Tibial artery (tissue), 4 donors: ENCODE data around the gene TBX3.

Experiments
- DNase-seq, 2 donors: peaks; one replicate each; pipeline ENCODE4 v3.0.0-alpha.2; 2019
- H3K27ac ChIP-seq, 2 donors: fragments of 200-600 bp; sonication (generic) in 1 of 2; 1 replicate in 1 of 2; 2 replicates in 1 of 2; pipeline ENCODE4 v1.5.1; 2018 to 2019; ENCODE audit warnings: mild to moderate bottlenecking in 1 of 2
- H3K27me3 ChIP-seq, 2 donors: fragments of 200-600 bp; sonication (generic) in 1 of 2; one replicate each; pipeline versions ENCODE4 v1.5.1 to v1.6.0; 2016 to 2019
- H3K36me3 ChIP-seq, 3 donors: fragments of 200-600 bp; sonication (generic) in 2 of 3; one replicate each; pipeline ENCODE4 v1.5.1; 2016 to 2019; ENCODE audit warnings: mild to moderate bottlenecking in 2 of 3
- H3K4me1 ChIP-seq, 4 donors: fragments of 200-600 bp; sonication (generic) in 2 of 4; 1 replicate in 3 of 4; 2 replicates in 1 of 4; pipeline ENCODE4 v1.5.1; 2016 to 2019
- H3K4me3 ChIP-seq, 2 donors: fragments of 200-600 bp; sonication (generic) in 1 of 2; 1 replicate in 1 of 2; 2 replicates in 1 of 2; pipeline ENCODE4 v1.5.1; 2018 to 2019; ENCODE audit warnings: mild to moderate bottlenecking in 2 of 2
- H3K9me3 ChIP-seq, 3 donors: fragments of 200-600 bp; sonication (generic) in 1 of 3; one replicate each; pipeline ENCODE4 v1.5.1; 2016 to 2019
- intact Hi-C: fragments of 100-400 bp; cut with DNase I; formaldehyde crosslinking; loops from one replicate; pipeline ENCODE4 v1.15.0; 2023; ENCODE audit warnings: low total_unique reads
- TF ChIP-seq, protein P1 (sequence below), 2 experiments: fragments of 200-600 bp in 1 of 2; fragments of 450-650 bp in 1 of 2; IDR thresholded peaks; one replicate each; pipeline ENCODE4 v1.5.1; 2017 to 2019; ENCODE audit warnings: antibody characterized with exemption in 2 of 2, mild to moderate bottlenecking in 1 of 2, moderate library complexity in 1 of 2

TBX3 gene

DNA sequence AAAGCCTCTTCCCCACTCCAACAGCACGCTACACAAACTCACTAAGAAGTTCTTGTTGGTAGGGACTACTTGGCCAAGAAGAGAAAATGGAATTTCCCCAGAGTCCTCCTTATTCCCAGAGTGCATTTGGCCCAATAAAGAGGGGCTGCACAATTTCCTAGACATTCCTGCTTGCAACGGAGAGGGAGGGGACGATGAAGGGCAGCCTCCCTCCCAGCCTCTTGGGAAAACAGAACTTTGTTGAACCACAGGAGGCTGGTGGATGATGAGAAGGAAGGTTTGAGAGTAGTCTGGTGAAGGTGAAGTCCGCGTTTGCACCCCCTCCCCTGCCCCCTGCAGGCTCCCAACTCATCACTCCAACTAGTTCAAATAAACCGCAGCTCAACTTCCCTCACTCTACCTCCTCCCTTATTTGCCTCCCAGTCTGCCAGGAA is 19.1 kb upstream of the TBX3 start:
- Histone ChIP-seq H3K9me3 (no peaks in the 10 kb centered on the region), H3K36me3 (no peaks in the 10 kb centered on the region), H3K27ac (no peak overlapping the region), H3K27me3 (peaks cover 0 to 74% of the 10 kb centered on the region in 2 donors), H3K4me3 (no peak overlapping the region), H3K4me1 (peaks cover 0 to 11% (median 5%) of the 10 kb centered on the region in 4 donors)
- TF ChIP-seq, protein P1, sequence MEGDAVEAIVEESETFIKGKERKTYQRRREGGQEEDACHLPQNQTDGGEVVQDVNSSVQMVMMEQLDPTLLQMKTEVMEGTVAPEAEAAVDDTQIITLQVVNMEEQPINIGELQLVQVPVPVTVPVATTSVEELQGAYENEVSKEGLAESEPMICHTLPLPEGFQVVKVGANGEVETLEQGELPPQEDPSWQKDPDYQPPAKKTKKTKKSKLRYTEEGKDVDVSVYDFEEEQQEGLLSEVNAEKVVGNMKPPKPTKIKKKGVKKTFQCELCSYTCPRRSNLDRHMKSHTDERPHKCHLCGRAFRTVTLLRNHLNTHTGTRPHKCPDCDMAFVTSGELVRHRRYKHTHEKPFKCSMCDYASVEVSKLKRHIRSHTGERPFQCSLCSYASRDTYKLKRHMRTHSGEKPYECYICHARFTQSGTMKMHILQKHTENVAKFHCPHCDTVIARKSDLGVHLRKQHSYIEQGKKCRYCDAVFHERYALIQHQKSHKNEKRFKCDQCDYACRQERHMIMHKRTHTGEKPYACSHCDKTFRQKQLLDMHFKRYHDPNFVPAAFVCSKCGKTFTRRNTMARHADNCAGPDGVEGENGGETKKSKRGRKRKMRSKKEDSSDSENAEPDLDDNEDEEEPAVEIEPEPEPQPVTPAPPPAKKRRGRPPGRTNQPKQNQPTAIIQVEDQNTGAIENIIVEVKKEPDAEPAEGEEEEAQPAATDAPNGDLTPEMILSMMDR (IDR thresholded peaks at IDR 0.05), result no peak
- intact Hi-C loops, result no loop called here
- no peak for DNase-seq

GRCh38 chr12:114702462-114702861 is 18.5 kb upstream of the TBX3 start:
- H3K4me3 ChIP-seq, result no peak overlapping the region
- no peak overlapping the region for H3K27ac ChIP-seq
- no peaks in the 10 kb centered on the region for H3K9me3 ChIP-seq
- intact Hi-C loops, result no loop called here
- no peak for DNase-seq
- TF ChIP-seq, protein P1 (IDR thresholded peaks at IDR 0.05), result no peak
- H3K36me3 ChIP-seq, result no peaks in the 10 kb centered on the region
- peaks cover 0 to 17% (median 9%) of the 10 kb centered on the region in 4 donors for H3K4me1 ChIP-seq
- peaks cover 0 to 80% of the 10 kb centered on the region in 2 donors for H3K27me3 ChIP-seq

DNA sequence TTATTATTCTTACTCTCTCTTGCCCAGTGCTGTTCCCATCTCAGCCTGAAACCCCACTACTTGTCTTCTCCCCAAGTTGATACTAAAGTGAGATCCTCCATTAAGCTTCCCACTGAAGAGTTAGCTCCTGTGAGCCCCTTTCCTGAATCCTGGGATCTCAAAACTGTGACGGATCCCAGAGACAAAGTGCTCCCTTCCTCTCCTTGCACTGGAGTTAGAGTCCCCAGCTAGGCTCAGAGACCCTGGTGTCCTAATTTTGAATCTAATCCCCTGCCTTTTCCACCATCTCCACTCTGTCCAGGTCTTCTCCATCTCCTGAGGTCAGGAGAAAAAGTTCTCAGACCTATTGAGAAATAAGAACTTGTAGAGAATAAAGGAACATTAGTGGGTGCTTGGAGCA is 17.6 kb upstream of the TBX3 start:
- intact Hi-C loops, result no loop called here
- H3K36me3 ChIP-seq, result no peaks in the 10 kb centered on the region
- no peak for DNase-seq
- peaks cover 0 to 19% (median 9%) of the 10 kb centered on the region in 4 donors for H3K4me1 ChIP-seq
- H3K27me3 ChIP-seq, result peaks cover 0 to 82% of the 10 kb centered on the region in 2 donors
- TF ChIP-seq, protein P1 (IDR thresholded peaks at IDR 0.05), result no peak
- H3K4me3 ChIP-seq, result no peak overlapping the region
- H3K27ac ChIP-seq, result no peak overlapping the region
- H3K9me3 ChIP-seq, result no peaks in the 10 kb centered on the region

GRCh38 chr12:114701104-114701414 is 17.1 kb upstream of the TBX3 start:
- peaks cover 0 to 19% (median 9%) of the 10 kb centered on the region in 4 donors for H3K4me1 ChIP-seq
- intact Hi-C loops, result no loop called here
- no peak overlapping the region for H3K4me3 ChIP-seq
- H3K36me3 ChIP-seq, result no peaks in the 10 kb centered on the region
- DNase-seq, result no peak
- H3K27me3 ChIP-seq, result peaks cover 0 to 86% of the 10 kb centered on the region in 2 donors
- no peaks in the 10 kb centered on the region for H3K9me3 ChIP-seq
- TF ChIP-seq, protein P1 (IDR thresholded peaks at IDR 0.05), result no peak
- H3K27ac ChIP-seq, result no peak overlapping the region

GRCh38 chr12:114700392-114701103 is 16.6 kb upstream of the TBX3 start:
- Histone ChIP-seq H3K9me3 (no peaks in the 10 kb centered on the region), H3K27ac (no peak overlapping the region), H3K36me3 (no peaks in the 10 kb centered on the region), H3K4me1 (peaks cover 0 to 19% (median 9%) of the 10 kb centered on the region in 4 donors), H3K27me3 (peaks cover 0 to 88% of the 10 kb centered on the region in 2 donors), H3K4me3 (no peak overlapping the region)
- TF ChIP-seq, protein P1 (IDR thresholded peaks at IDR 0.05), result no peak
- intact Hi-C loops, result no loop called here
- DNase-seq, result no peak
